Measurements from ENCODE around the gene SNCB. TPM values are rescaled to one million over a fixed set of nuclear protein-coding genes. Genes with fewer than 3 reads are reported as not detected.

SNCB gene
- total RNA-seq, 2 experiments from 2014 or later: not detected

DNA sequence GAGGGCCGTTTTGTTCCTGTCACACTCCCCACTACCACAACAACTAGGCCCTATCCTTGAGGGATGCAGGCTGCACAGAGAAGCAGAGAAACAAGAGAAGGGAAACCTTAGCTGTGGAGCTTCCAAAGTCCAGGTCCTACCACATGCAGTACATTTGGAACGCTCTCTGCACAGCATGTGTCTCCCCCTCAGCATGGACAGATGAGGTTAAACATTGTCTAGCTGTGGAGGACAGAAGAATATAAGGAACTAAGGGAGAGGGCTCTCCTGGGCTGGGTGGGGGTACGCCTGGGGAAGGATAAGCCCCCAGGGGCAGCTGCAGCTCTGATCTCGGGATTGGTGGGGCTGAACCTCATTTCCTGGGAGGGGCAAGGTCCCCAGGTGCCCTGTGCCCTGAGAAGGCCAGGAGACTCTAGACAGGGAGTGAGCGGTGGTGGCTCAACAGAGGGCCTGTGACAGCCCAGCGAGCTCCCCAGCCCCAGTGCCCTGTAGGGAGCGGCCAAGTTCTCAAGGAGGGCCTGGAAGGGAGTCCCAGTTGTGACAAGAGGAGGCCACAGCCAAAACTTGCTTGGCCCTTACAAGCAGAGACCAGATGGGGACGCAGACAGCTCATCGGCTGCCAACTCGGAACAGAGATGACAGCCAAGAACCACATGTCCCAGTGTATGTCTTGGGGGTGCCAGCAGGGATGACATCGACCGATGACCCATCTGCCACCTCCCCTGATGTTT lies 47.0 kb upstream of the SNCB start:
- TF ChIP-seq, protein P1, sequence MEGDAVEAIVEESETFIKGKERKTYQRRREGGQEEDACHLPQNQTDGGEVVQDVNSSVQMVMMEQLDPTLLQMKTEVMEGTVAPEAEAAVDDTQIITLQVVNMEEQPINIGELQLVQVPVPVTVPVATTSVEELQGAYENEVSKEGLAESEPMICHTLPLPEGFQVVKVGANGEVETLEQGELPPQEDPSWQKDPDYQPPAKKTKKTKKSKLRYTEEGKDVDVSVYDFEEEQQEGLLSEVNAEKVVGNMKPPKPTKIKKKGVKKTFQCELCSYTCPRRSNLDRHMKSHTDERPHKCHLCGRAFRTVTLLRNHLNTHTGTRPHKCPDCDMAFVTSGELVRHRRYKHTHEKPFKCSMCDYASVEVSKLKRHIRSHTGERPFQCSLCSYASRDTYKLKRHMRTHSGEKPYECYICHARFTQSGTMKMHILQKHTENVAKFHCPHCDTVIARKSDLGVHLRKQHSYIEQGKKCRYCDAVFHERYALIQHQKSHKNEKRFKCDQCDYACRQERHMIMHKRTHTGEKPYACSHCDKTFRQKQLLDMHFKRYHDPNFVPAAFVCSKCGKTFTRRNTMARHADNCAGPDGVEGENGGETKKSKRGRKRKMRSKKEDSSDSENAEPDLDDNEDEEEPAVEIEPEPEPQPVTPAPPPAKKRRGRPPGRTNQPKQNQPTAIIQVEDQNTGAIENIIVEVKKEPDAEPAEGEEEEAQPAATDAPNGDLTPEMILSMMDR (IDR thresholded peaks at IDR 0.05): no peak
- no peak for DNase-seq
- peaks cover 68% of the 10 kb centered on the region for H3K27me3 Mint-ChIP-seq
- no peak overlapping the region for H3K27ac Mint-ChIP-seq
- no peaks in the 10 kb centered on the region for H3K9me3 Mint-ChIP-seq
- Histone ChIP-seq H3K27ac (ENCODE audit: low read depth in 1 of 2, low read length in 2 of 2) (no peak overlapping the region), H3K9me3 (ENCODE audit: control insufficient read depth in 1 of 2, insufficient read depth in 1 of 2, low read length in 2 of 2) (peaks cover 0 to 21% of the 10 kb centered on the region in 2 experiments), H3K4me1 (ENCODE audit: insufficient read depth, low read length) (peaks cover 5% of the 10 kb centered on the region), H3K36me3 (ENCODE audit: insufficient read depth, low read length) (no peaks in the 10 kb centered on the region), H3K27me3 (ENCODE audit: control insufficient read depth in 1 of 2, insufficient read depth in 2 of 2, low read length in 2 of 2) (peaks cover 27 to 47% of the 10 kb centered on the region in 2 experiments), H3K4me3 (ENCODE audit: low read length) (no peak overlapping the region)
- no peak for ATAC-seq (ENCODE audit: poor library complexity)
- ChIA-PET POLR2A (no interaction called here), CTCF (interaction anchor here (0.8 kb wide), 1 partner anchor 16 kb away, joined by 3 read pairs; no protein-coding TSS in a partner anchor)
- no peaks in the 10 kb centered on the region for H3K4me1 Mint-ChIP-seq (ENCODE audit: low read depth)
- H3K36me3 Mint-ChIP-seq (ENCODE audit: low read depth): no peaks in the 10 kb centered on the region
- intact Hi-C loops (cut with DNase I, micrococcal nuclease): no loop called here
- H3K4me3 Mint-ChIP-seq: no peak overlapping the region

DNA sequence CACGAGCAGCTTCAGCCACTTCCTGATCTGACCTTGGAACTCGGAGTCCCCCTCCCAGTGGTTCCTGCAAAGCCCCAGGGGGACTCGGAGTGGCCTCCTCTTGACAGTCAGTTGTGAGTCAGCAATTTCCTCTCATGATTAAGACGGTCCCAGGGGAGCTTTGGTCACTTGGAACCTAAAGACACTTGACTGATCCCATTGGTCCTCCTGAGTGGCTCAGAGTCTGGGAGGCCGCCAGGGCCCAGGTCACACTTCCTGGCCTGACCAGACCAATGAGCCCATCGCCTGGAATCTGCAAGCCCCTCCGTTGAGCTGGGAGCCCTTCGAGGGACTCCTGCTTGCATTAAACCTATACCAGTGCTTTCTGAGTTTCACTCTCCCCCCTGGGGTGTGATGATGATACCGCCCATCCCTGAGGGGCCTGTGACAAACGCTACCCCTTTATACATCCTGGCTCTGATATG lies 46.1 kb upstream of the SNCB start:
- ChIA-PET CTCF (no interaction called here), POLR2A (no interaction called here)
- H3K27ac Mint-ChIP-seq: no peak overlapping the region
- intact Hi-C loops (cut with DNase I, micrococcal nuclease): no loop called here
- Histone ChIP-seq H3K27ac (ENCODE audit: low read depth in 1 of 2, low read length in 2 of 2) (no peak overlapping the region), H3K36me3 (ENCODE audit: insufficient read depth, low read length) (no peaks in the 10 kb centered on the region), H3K4me3 (ENCODE audit: low read length) (no peak overlapping the region), H3K9me3 (ENCODE audit: control insufficient read depth in 1 of 2, insufficient read depth in 1 of 2, low read length in 2 of 2) (peaks cover 0 to 21% of the 10 kb centered on the region in 2 experiments), H3K4me1 (ENCODE audit: insufficient read depth, low read length) (peaks cover 5% of the 10 kb centered on the region), H3K27me3 (ENCODE audit: control insufficient read depth in 1 of 2, insufficient read depth in 2 of 2, low read length in 2 of 2) (peaks cover 27 to 40% of the 10 kb centered on the region in 2 experiments)
- no peak overlapping the region for H3K4me3 Mint-ChIP-seq
- ATAC-seq (ENCODE audit: poor library complexity) (no peak), DNase-seq (no peak)
- H3K27me3 Mint-ChIP-seq: peaks cover 67% of the 10 kb centered on the region
- TF ChIP-seq, protein P1 (IDR thresholded peaks at IDR 0.05): no peak
- no peaks in the 10 kb centered on the region for H3K4me1 Mint-ChIP-seq (ENCODE audit: low read depth)
- no peaks in the 10 kb centered on the region for H3K9me3 Mint-ChIP-seq
- H3K36me3 Mint-ChIP-seq (ENCODE audit: low read depth): no peaks in the 10 kb centered on the region

DNA sequence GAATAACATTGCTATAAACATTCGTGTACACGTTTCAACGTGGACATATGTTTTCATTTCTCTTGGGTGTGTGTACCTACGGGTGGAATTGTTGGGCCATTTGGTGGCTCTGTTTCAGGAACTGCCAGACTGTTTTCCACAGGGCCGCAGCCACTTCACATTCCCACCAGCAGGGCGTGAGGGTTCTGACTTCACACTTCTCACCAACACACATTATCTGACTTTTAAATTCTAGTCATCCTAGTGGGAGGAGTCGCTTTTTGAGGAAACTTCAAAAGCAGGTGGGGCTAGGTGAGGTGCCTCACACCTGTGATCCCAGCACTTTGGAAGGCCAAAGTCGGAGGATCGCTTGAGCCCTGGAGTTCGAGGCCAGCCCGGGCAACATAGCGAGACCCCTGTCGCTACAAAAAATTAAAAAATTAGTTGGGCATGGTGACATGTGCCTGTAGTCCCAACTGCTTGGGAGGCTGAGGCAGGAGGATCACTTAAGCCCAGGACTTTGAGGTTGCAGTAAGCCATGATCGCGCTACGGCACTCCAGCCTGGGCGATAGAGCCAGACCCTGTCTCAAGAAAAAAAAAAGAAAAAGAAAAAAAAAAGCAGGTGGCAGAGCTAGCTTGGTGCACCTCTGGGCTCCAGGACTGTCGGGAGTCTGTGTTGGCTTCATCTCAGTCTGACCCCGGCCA lies 45.5 kb upstream of the SNCB start:
- Histone ChIP-seq H3K36me3 (ENCODE audit: insufficient read depth, low read length) (no peaks in the 10 kb centered on the region), H3K4me1 (ENCODE audit: insufficient read depth, low read length) (peaks cover 5% of the 10 kb centered on the region), H3K4me3 (ENCODE audit: low read length) (no peak overlapping the region), H3K9me3 (ENCODE audit: control insufficient read depth in 1 of 2, insufficient read depth in 1 of 2, low read length in 2 of 2) (peaks cover 0 to 18% of the 10 kb centered on the region in 2 experiments), H3K27me3 (ENCODE audit: control insufficient read depth in 1 of 2, insufficient read depth in 2 of 2, low read length in 2 of 2) (peaks cover 28 to 35% of the 10 kb centered on the region in 2 experiments), H3K27ac (ENCODE audit: low read depth in 1 of 2, low read length in 2 of 2) (no peak overlapping the region)
- ATAC-seq (ENCODE audit: poor library complexity) (no peak), DNase-seq (no peak)
- TF ChIP-seq, protein P1 (IDR thresholded peaks at IDR 0.05): no peak
- Mint-ChIP-seq H3K4me3 (no peak overlapping the region), H3K27ac (no peak overlapping the region), H3K4me1 (ENCODE audit: low read depth) (no peaks in the 10 kb centered on the region), H3K36me3 (ENCODE audit: low read depth) (no peaks in the 10 kb centered on the region), H3K27me3 (peaks cover 68% of the 10 kb centered on the region), H3K9me3 (no peaks in the 10 kb centered on the region)
- ChIA-PET CTCF (no interaction called here), POLR2A (no interaction called here)
- intact Hi-C loops (cut with DNase I, micrococcal nuclease): no loop called here

All from CD4-positive, alpha-beta T cell (primary cell).